ENCODE measurements around the gene ZFHX2. TPM values are rescaled to one million over a fixed set of nuclear protein-coding genes. Genes with fewer than 3 reads are reported as not detected.
"Not testable (repeated sequence)": the region's sequence is repeated elsewhere in the genome, so short reads cannot be mapped to it uniquely, and the experiment has no call there.

Gene ZFHX2
- total RNA-seq, 1 experiment from 2014 or later = not detected

DNA sequence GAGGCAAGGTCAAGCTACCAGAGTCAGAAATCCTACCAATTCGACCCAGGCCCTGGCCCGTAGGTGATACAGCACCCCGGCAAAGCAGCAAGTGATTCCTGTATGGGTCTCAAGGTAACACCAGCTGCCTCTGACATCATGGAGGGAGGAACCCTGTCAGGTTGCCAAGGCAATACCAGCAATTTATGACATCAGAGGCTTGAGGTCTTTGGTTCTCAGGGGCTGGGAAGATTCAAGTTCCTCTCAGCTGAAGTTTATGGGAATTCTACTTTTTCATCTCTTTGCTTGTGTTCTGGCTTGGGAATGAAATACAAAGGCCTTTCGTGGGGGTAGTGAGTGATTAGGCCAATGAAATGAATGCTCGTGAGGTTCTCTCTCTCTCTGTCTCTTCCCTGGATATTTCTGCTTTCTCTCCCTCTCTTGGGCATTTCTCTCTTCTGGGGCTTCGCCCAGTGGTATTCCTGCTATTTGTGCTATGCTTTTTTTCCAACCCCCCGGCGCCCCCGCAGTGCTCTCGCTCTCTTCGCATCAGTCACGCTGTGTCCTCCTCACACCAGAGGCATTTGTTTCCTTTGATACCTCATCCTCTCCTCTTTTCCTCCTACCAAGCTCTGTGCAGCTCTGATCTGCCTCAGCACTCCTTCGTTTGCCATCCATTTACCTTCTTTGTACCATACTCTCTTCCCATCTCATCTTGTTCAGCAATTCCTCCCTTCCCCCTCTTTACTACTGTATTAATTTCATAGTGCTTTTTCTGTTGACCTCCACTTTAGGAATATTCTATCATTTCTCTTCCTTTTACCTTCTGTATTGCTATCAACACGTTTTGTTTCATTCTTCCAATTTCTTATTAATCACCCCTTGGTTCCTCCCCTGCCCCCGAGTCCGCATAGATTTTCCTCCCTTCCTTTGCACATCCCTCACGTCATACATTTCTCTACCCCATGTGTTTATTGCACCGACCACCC lies 2.9 kb downstream of the ZFHX2 start:
- in situ Hi-C loops (cut with HindIII; ENCODE audit: low pct_unique_long_range_greater_than_20kb, low sequenced_read_pairs) = no loop called here
- DNase-seq (ENCODE audit: low read depth) = no peak

DNA sequence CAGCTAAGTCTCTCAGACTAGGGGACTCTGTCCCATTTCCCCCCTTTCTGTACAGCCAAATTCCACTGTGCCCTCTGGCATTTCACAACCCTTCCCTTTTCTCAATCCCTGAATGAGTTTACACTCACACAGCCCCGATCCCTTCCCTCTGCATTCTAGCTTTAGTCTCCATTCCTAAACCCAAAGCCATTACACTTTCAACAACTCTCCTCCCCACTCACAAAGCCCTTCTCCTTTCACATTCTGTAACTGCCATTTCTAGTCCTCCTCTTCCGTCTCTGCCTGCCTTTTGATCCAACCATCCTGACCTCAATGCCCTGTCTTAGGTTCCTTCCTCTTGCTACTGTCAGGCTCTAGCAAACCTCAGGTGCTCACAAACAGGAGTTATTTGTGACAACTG lies 3.6 kb downstream of the ZFHX2 start:
- in situ Hi-C loops (cut with HindIII; ENCODE audit: low pct_unique_long_range_greater_than_20kb, low sequenced_read_pairs) = no loop called here
- DNase-seq (ENCODE audit: low read depth) = no peak

DNA sequence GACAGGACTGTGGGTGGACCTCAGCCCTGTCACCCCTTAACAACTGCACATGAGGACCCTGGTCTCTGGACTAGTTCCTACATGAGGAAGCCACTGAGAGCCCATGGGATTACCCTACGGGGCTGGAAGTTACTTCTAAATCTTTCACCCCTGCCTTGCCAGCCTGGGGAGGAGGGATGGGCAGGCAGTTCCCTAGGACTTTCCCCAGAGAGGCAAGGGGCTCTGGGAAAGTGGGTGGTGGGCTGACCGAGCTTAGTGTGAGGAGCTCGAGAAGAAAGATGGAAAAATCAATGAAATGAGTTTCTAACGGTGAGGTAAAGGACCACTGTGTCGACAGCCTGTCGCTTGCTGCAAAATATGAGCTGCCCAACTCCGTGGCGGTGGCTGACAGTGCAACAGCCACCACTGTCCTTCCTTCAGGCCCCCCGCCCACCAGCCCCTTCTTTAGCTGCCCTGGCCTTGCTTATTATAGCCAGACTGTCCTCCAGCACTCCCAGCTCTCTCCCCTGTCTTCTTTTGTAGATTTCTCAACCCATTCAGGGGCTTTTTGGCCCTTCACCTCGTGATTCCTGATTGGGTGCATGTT lies 5.0 kb downstream of the ZFHX2 start:
- in situ Hi-C loops (cut with HindIII; ENCODE audit: low pct_unique_long_range_greater_than_20kb, low sequenced_read_pairs) = no loop called here
- DNase-seq (ENCODE audit: low read depth) = no peak

DNA sequence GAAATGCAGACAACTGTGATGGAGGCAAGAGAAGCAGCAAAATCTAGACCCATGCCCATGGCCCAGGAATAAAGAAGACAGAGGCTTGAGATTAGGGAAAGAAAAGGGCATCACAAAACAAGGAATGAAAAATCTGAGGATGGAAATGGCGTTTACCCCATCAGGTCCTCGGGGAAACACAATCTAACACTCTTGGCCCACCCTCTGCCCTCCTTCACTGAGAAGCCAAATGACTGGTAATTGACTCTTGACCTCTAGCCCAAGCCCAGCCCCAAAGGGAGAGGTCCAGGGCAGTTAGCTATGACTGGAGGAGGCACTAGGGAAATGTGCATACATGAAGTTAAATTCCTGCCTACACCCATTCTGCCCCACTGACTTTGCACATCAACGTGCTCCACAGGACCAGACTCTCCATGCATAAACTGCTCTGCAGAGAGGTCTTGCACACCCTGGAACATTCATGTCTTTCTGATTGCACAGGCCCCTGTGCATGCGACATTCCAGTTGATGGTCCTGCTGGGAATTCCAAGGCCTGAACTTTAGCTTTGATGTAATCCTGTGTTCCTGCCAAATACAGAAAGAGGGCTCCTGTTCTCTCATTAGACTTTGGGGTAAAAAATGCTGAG lies 5.7 kb downstream of the ZFHX2 start:
- in situ Hi-C loops (cut with HindIII; ENCODE audit: low pct_unique_long_range_greater_than_20kb, low sequenced_read_pairs) = no loop called here

DNA sequence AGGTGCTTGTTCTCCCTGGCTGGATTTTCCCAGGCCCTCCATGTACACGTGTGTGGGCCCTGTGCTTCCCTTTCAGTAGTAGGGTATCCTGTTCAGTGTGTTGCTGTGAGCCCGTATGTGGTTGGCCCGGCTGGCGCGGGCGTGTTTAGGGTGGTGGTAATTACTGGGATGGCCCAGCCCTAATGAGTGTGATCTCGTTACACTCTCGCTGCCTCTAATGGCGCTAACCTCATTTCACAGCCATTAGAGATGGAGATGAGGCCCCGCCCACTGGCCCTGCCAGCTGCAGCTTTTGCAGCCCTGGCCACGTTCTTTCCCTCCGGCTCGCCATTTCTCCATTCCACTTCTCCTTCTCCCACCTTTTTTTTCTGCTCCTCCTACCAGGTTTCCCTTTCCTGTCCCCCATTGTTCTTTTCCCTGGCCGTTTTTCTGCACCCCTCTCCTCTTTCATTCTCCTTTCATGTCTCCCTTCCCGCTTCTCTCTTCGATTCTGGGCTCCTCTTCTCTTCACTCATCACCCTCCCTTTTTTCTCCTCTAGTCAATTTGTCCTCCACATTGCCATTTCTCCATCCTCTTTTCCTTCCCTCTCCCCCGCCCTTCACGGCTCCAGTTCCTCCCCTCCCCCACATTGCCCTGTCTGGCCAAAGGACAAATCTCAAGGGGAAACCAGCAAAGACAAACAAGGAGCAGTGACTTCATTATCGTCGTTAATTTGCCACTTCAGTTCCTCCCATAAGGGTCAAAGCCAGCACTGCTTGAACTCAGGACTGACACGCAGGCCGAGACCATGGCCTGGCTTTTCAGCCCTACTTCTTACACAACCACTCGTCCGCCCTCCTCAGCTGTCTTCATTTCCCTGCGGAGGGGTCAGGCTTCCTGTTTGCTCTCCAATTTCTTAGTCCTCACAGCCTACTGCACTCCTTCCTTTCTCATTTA lies 6.8 kb downstream of the ZFHX2 start:
- in situ Hi-C loops (cut with HindIII; ENCODE audit: low pct_unique_long_range_greater_than_20kb, low sequenced_read_pairs) = no loop called here
- DNase-seq (ENCODE audit: low read depth) = no peak

More for the DNA sequence above, 5.7 kb downstream of the ZFHX2 start:
- no peak for DNase-seq (ENCODE audit: low read depth)

DNA sequence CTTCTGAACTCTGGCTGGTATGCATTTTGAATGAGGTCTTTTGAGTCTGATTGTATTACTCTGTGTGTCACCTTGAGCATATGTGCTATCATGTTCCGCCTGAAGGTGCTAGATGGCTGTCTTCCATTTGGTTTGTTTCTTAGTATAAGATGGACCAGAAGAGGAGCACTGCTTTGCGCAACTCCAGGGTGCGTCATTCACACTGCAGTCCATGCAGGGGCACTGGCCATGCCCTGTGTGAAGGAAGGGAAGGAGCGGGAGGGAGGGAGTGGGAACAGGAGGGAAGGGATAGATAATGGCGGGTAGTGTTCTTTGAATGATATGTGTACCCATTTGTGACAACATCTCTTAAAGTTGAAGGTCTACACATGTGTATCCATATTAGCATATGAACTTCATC lies 8.2 kb downstream of the ZFHX2 start:
- in situ Hi-C loops (cut with HindIII; ENCODE audit: low pct_unique_long_range_greater_than_20kb, low sequenced_read_pairs) = no loop called here
- no peak for DNase-seq (ENCODE audit: low read depth)

DNA sequence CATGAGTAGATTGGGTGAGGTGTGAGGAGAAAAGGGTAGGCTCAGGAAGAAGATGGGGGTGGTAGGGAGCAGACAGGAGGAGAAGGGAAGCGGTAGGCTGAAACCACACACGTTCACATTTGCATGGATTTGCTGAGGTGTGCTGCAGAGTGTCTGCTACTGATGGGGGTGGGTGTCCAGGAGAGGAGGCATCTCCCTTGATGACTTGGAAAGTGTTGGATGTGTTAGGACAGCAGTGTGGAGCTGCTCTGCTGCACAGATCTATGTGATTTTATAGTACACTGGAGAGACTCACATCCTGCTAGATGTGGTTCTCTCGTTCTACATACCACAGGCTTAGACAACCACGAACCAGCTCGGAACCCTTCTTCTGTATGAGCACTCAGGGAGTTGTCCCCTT lies 9.3 kb downstream of the ZFHX2 start:
- in situ Hi-C loops (cut with HindIII; ENCODE audit: low pct_unique_long_range_greater_than_20kb, low sequenced_read_pairs) = no loop called here
- no peak for DNase-seq (ENCODE audit: low read depth)

DNA sequence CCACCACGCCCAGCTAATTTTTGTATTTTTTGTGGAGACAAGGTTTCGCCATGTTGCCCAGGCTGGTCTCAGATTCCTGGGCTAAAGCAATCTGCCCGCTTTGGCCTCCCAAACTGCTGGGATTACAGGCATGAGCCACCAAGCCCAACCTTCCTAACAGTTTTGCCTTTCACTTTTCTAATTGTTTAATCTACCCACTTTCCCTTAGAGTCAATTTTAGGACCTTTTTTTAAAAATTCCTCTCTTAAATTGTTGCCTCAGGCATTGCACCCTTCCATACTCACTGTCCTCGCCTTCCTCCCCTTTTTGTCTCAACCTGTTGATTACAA lies 11.5 kb downstream of the ZFHX2 start:
- DNase-seq (ENCODE audit: low read depth) = no peak
- in situ Hi-C loops (cut with HindIII; ENCODE audit: low pct_unique_long_range_greater_than_20kb, low sequenced_read_pairs) = no loop called here

DNA sequence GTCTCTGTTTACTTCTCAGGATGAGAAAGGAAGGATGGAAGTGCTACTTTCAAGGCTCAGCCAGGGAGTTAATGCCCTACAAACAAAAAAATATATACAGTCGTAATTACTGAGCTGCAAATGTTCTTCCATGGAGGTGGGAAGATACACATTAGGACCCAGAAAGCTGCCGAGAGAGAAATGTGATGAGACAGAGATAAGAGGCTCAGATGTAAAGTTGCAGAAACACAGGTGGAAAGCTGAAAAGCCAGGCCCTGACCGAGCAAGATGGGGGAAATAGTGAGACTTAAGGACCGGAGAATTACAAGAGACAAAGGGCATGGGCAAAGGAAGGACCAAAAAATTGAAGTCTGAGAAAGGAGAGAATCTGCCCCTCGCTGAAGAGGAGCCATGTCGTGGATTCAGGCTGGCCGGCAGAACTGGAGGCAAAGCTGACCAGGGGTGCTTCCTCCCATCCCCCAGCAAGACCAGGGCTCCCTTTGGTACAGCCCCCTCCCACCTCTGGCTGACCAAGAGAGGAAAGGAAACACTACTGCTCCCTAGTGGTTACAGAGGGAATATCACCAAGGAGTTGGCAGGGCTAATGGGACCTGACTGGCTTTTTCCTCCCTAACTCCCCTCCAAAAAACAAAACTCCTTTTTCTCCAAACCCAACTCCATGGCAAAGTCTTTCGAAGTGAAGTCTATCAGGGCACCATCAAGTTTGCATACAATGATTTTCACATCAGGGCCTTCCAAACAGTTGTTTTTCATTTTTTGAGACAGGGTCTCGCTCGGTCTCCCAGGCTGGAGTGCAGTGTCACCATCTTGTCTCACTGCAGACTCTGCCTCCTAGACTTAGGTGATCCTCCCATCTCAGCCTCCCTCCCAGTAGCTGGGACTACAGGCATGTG lies 12.1 kb downstream of the ZFHX2 start:
- DNase-seq (ENCODE audit: low read depth) = no peak
- in situ Hi-C loops (cut with HindIII; ENCODE audit: low pct_unique_long_range_greater_than_20kb, low sequenced_read_pairs) = no loop called here

DNA sequence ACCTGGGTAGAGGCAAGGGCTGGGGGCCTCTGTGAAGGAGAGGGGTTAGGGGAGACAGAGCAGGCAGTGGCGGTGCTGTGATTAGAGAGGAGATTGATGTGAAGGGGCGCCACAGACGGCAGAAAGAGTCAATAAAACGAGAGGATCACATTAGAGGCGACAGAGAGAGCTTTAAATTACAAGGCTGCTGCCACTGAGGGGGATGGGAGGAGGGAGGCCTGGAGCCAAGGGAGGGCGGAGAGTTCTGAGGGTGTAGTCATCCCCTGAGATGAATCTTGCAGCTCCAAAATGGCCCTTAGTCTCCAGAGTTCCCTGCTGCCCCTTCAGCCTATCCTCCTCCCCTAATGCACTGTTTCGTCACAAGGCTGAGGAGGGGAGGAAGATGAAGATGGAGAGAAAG lies 12.8 kb downstream of the ZFHX2 start:
- DNase-seq (ENCODE audit: low read depth) = no peak
- in situ Hi-C loops (cut with HindIII; ENCODE audit: low pct_unique_long_range_greater_than_20kb, low sequenced_read_pairs) = no loop called here

DNA sequence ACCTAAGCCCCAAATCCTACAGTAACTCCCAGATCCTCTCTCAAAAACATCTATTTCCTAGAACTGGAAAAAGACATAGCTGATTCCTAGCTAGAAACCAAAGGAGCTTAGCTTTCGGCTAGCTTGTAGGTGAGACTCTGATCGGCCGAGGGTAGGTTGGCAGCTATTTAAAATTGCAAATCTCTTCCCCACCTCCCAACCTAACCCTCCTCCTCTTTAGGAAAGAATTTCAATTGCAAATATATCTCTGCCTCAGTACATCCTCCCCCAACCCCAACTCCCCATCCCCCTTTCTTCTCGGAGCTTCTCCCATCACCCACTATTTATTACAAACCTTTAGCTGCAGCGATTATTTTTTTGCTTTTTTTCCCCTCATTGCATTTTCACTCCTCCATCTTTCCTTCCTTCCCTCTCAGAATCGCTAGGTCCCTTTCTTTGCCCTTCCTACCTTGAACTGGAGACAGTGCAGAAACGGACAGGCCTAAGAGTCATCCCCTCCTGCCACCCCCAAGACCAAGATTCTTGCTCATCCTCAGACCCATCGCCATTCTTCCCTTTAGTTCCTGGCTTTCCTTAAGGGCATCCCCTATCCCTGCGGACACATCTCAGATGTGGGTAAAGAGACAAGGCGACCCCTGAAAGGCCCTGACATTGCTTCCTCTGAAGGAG lies 13.4 kb downstream of the ZFHX2 start:
- in situ Hi-C loops (cut with HindIII; ENCODE audit: low pct_unique_long_range_greater_than_20kb, low sequenced_read_pairs) = no loop called here
- no peak for DNase-seq (ENCODE audit: low read depth)

DNA sequence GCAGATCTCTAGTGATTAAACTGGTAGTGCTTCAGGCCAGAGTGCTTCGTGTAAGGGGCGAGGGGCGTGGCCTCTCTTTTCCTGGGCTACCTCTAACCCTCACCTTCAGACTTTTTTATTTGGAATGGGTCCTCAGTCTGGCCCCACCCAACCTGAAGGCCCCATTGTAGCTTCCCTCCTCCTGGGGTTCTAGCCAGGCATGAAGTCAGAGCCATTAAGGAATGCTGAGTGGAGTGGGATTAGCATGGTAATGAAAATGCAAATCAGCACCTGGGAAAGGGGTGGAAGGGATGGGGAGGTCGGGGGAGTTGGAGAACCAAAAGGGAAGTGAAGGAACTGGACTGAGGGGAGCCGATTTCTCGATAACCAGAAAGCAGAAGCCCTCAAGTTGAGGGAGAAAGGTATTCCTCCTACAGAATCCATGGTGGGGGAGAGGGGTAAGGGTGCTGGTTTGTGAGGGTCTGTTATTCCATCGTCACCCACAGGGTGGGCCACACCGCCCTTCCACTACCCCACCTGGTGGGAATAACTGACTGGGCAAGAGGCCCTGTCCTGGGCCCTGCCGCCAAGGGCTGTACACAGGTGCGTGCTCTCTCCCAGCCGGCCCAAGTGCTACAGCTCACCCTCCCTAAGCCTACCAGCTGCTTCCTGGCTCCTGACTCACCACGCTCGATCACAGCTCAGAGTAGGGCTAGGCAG lies 14.1 kb downstream of the ZFHX2 start:
- DNase-seq (ENCODE audit: low read depth) = no peak
- in situ Hi-C loops (cut with HindIII; ENCODE audit: low pct_unique_long_range_greater_than_20kb, low sequenced_read_pairs) = no loop called here

DNA sequence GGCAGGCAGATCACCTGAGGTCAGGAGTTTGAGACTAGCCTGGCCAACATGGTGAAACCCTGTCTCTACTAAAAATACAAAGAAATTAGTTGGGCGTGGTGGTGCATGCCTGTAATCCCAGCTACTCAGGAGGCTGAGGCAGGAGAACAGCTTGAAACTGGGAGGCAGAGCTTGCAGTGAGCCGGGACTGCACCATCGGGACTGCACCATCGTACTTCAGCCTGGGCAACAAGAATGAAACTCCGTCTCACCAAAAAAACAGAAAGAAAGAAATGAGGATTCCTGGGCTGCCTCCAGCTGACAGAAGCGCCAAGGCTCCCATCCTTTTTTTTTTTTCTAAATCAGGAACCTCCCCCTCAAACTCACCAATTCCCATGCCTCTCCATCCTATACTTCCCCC lies 14.7 kb downstream of the ZFHX2 start:
- DNase-seq (ENCODE audit: low read depth); in situ Hi-C loops (cut with HindIII; ENCODE audit: low pct_unique_long_range_greater_than_20kb, low sequenced_read_pairs): not testable (repeated sequence)

DNA sequence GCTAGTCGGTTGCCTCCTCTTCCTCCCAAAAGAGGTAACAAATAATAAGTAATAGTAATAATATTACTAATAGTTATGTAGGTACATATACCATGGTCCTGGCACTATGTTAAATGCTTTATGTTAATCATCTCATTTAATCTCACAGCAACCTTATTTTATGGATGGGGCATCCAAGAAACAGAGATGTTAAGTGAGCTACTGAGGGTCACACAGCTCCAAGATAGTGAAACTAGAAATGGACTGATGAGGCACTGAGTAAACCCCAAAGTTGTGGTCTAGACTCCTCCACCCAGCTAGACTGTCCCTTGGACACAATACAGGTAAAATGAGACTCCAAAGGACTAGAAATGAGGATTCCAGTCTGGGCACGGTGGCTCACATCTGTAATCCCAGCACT lies 15.1 kb downstream of the ZFHX2 start:
- DNase-seq (ENCODE audit: low read depth) = no peak
- in situ Hi-C loops (cut with HindIII; ENCODE audit: low pct_unique_long_range_greater_than_20kb, low sequenced_read_pairs) = no loop called here

DNA sequence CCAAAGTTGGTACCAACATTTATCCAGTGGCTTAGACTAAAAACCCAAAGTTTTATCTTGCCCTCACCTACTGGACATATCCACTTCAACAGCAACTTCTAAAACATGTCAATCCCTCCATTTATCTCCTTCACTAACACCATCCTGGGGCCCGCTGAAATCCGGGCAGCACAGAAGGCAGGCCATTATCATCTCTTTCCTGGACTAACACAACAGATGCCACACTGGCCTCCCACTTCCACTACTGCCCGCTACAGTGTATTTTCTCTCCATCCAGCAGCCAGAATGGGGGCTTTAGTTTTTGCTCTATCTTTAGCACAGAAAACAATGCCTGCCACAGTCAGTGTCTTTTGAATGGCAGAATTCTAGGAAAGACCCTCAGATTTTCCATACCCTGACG lies 15.6 kb downstream of the ZFHX2 start:
- DNase-seq (ENCODE audit: low read depth) = no peak
- in situ Hi-C loops (cut with HindIII; ENCODE audit: low pct_unique_long_range_greater_than_20kb, low sequenced_read_pairs) = no loop called here

DNA sequence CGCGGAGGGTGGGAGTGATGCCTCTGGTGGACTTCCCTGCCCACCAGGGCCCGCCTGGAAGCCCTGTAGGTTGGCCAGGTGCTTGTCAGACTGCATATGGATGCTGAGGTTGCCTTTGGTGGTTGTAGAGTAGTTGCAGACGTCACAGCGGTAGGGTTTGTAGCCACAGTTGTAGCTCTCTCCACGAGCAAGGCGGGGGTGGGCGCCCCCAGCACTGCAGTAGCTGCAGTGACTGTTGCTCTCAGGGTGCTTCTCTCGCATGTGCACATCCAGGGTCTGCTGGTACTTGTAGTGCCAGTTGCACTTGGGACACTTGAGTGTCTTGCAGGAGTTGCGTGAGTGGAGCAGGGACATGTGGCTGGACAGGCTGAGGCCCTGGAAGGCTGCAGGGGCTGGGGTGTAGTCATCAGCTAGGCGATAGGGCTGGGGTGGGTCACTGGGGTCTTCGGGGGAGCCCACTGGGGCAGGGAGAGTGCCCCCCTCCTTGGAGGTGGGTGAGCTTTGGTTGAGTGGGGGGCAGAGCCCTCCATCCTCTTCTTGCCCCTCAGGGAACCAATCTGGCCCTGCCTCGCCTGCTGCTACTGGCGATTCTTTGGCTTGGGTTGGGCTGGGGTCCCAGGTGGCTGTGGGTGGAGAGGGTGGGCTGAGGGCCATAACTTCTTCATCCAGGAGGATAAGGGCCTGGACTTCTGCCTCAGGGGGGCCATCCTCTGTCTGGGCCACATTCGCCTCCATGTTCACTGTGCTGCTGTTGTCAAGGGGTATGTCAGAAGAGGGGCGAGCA lies 17.7 kb downstream of the ZFHX2 start:
- in situ Hi-C loops (cut with HindIII; ENCODE audit: low pct_unique_long_range_greater_than_20kb, low sequenced_read_pairs) = no loop called here
- no peak for DNase-seq (ENCODE audit: low read depth)
